Measurements from ENCODE around the gene METTL14.

METTL14 gene

DNA sequence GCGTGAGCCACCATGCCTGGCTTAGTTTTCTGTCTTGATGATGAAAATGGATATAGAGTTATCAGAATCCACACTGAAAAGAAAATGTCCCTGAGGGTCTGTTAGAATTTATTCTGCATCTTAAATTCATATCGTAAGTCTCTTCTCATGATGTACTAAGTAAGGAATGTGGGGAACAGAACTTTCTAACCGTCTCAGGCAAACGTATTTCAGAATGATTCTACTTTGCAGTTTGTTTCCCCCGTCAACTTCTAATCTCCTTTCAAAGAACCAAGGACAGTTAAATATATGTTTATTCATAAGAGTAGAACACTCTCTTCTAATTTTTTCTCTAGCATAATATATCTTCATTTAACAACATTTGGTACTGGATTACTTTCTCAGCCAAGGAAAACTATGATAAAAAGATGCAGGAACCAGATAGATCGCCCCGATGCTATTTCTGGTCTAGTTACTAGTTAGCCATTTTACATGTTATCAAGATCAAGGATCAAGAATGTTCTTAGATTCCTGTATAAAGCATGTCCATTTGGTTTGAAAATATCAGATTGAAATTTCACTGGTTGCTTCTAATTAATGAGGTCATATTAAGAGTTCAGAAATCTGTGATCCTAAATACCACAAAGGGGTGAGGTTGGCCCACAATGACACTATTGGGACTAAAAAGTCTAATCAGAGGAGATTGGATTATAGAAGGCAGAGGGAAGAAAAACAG is 49.5 kb downstream of the METTL14 start:
- DNase-seq (ENCODE audit: low read depth in 2 of 2, low spot score in 1 of 2) = no peak

DNA sequence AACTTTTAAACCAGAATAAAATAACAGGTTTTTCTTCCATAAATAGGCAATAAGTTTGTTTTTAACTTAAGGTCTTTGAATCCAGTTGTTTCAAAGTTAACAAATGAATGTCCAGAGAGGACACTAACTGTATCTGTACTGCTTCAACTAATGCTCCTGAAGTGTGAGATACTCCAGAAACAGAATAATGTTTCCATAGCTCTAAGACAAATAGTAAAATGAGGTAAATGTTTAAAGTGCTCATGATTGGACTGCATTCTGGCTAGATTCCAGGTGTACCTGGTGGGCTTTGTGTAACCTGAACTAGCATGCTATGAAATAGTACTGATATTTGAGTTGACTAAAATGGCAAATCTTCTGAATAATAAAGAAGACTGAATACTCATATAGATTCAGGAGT is 51.7 kb downstream of the METTL14 start:
- DNase-seq (ENCODE audit: low read depth in 2 of 2, low spot score in 1 of 2) = no peak

- DNase-seq (ENCODE audit: low read depth in 2 of 2, low spot score in 1 of 2) = no peak
Observed at GRCh38 chr4:118738090-118738489, 52.9 kb downstream of the METTL14 start.

- no peak for DNase-seq (ENCODE audit: low read depth in 2 of 2, low spot score in 1 of 2)
Observed at GRCh38 chr4:118739022-118739713, 54.0 kb downstream of the METTL14 start.

DNA sequence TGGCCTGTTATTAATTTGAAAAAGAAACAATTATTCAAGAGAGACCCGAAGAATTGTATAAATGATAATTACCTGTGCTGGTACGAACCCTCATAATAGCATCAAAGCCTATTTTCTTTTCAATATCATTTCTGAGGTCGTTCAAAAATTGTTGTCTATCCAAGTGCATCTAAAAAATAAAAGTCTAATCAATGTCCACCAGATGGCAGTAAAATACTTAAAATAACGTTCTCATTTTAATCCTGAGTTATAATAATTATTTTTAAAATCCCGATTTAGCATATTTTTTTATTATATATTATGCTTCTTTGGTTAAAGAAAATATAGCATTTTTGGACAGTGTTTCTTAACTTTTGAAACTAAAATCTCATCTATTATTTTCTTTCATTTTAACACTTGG is 55.7 kb downstream of the METTL14 start:
- no peak for DNase-seq (ENCODE audit: low read depth in 2 of 2, low spot score in 1 of 2)

DNA sequence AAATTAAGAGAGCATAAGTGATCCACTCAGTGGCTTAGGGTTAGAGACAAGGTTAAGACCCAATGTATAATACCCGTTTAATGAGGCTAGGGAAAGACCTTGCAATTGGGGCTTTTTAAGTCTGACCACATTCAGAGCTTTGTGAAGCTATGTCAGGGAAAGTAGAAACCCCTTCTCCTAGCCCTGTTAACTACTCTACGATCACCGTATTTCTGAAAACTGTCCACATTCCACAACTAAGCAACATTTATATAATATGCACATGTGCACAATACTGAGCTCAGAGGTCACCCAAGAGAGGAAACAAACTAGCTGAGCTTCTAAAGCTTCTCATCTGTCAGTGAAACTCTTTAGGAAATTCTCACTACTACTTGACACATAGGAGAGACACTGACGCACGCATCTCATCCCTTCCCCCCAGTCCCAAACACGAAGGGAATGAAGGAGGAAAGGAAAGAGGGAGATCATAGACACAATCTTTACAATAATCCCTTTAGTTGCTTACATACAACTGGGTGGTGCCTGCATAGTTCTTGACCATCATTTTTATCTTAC is 56.2 kb downstream of the METTL14 start:
- DNase-seq (ENCODE audit: low read depth in 2 of 2, low spot score in 1 of 2) = no peak

GRCh38 chr4:118742050-118742449 is 56.9 kb downstream of the METTL14 start:
- DNase-seq (ENCODE audit: low read depth in 2 of 2, low spot score in 1 of 2) = no peak

GRCh38 chr4:118743867-118744266 is 58.7 kb downstream of the METTL14 start:
- no peak for DNase-seq (ENCODE audit: low read depth in 2 of 2, low spot score in 1 of 2)

DNA sequence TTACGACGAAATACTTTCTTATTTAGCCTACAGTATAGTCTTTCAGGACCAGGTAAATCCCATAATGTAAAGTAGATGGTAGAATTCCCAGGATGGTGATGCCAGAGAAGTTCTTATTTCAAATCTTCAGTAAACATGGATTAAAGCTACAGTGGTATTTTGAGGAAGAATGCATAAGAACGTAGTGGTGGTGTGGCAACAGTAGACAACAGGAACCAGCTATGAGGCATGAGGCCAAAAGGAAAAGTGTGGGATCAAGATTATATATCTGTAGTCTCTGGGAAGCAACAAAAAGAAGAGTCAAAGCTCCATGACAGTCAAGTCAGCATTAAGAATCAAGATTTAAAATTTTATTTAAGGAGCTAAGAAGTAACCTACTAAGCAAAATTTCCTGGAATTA is 60.2 kb downstream of the METTL14 start:
- DNase-seq (ENCODE audit: low read depth in 2 of 2, low spot score in 1 of 2) = no peak

DNA sequence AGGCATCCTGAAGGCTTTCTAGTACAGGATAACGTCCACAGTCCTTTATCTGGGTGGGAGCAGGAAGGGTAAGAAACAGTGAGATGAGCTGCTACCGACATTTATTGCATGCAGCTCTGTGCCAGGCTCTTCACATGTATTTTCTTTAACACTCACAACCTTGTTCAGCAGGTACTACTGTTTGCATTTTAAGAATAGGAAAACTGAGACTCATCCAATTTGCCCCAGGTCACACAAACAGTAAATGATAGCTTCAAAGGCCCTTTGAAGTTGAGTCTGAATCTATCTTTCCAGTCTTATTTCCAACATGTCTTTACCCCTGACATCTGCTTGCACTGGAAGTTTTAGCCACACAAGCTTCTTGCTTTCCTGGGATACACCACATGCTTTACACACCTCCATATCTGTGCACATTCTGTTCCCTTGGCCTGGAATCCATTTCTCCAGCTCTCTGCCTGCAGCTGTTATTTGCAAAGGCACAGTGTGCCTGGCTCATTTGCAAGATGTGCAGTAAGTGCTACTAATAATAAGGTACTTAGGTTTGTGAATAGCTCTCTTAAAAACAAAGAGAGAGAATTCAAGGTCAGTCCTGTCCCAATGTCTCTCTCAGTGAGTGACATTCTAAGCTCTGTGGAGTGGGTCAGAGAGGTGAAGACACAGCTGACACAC is 61.2 kb downstream of the METTL14 start:
- DNase-seq (ENCODE audit: low read depth in 2 of 2, low spot score in 1 of 2) = no peak

DNA sequence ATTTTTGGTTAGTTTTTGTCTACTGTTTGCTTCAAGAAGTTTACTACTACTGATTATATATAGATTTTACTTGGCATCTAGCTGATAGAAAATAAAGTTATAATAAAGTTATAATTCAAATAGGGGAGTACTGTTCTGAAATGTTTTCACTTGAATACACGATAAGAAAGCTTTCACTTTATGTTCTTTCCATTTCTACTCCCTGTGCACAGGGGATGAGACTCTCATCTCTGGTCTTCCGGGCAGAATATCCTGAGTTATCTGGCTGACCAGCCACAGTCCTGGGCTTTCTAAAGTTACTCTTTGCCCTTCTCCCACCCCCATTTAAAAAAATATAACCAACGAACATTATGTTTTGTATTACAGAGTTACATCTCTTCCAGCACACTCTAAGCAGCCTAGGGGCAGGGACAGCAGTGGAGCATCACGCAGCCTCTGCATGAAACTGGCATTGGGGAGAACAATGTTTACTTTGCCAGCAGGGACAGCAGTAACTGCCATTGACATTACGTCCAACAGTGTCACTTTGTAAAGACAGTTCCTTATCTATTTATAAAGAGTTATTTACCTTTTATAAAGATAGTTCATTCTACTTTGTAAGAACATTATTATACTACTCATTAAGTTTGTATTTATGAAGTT is 64.3 kb downstream of the METTL14 start:
- DNase-seq (ENCODE audit: low read depth in 2 of 2, low spot score in 1 of 2) = no peak

DNA sequence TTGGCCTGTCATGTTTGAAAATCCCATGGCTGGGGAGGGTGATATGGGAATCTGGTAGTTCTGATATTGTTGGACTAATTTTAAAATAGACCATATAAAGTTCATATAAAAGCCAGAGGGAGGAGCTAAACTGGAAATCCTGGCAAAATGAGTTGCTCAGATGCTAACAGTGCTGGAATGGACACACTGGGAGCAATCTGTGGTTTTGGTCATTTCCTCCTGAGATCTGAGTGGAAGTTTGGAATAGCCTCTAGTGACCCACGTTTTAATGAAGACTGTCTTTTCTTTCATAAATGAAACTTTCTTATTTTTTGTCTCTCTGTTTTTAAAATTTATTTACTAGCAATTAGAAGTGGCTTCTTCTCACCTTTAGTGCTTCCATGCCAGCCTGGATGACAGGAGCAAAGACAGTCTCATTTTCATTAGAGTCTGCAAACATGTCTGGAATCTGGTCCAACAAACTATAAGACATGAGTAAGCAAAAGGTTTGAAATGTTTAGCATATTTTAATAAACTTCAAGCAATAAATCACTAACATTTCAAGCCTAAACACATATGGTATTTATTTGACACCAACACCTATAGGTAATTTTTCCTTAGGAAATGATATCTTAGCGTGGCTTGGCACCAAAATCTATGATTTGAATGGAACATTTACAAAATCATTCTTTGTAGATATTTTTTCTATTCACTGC is 66.6 kb downstream of the METTL14 start:
- DNase-seq (ENCODE audit: low read depth in 2 of 2, low spot score in 1 of 2) = no peak

DNA sequence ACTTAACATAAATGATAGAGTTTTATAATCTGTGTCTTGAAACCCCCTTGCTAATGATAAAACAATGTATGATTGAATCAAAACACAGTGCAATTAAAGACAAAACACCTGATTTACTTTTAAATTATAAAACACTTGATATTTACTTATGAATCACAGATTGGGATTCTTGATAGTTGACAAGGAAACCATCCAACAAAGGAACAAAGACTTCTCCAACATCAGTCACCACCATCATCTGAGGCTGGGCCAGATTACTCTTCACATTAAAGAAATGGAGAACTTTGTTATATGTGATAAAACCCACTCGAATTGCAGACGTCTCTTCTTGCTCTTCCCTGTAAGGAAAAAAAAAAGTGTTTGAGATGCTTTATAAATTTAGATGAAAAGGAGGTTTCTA is 67.4 kb downstream of the METTL14 start:
- no peak for DNase-seq (ENCODE audit: low read depth in 2 of 2, low spot score in 1 of 2)

DNA sequence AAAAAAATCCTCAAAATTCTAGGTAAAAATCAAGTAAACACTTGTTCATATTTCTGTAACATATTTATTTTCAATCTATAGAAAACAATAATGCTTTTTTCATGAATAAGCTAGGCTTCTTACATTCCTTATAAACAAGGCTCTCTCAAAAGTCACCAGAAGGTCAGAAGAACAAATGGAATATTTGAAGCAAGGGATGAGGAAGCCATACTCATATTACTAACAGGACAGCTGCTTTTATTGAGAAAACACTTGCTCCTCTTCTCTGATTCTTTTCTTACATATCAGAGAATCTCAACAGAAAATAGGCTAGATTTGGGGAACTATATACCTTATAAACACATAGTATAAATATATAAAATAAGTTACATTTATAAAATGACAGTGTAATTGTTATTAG is 67.9 kb downstream of the METTL14 start:
- no peak for DNase-seq (ENCODE audit: low read depth in 2 of 2, low spot score in 1 of 2)

DNA sequence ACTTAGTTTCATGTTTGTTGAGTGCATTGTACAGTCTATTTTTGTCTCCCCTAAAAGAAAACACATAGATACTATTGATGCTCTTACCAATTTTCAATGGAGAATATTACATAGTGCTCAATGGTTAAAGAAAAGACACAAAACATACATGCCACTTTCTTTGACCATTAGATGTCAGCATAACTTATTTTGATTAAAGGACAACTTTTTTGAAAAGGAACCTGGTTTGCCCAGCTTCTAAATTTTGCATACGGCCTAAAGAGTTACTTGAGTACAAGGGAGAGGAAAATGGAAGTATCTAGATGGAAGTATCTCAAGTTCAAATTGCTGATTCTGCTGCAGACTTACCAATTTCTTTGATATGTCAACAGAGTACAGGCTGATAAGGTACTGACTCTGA is 68.5 kb downstream of the METTL14 start:
- no peak for DNase-seq (ENCODE audit: low read depth in 2 of 2, low spot score in 1 of 2)

DNA sequence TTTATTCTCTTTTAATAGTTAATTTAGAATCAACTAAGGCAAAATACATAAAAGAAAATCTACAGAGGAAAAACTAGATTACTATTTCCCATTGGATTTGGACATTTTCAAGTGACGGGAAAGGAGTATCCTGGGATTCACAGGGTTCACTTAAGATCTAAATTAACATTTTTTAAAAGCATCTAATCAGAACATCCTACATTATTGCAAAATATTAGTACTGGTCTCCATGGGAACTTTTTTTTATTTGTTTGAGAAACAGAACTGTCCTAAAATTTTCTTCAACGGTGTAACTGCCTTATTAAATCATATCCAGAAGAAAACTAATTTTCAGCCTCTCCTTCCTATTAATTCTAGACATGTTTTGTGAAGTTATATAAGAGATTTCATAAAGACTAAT is 69.7 kb downstream of the METTL14 start:
- DNase-seq (ENCODE audit: low read depth in 2 of 2, low spot score in 1 of 2) = no peak

DNA sequence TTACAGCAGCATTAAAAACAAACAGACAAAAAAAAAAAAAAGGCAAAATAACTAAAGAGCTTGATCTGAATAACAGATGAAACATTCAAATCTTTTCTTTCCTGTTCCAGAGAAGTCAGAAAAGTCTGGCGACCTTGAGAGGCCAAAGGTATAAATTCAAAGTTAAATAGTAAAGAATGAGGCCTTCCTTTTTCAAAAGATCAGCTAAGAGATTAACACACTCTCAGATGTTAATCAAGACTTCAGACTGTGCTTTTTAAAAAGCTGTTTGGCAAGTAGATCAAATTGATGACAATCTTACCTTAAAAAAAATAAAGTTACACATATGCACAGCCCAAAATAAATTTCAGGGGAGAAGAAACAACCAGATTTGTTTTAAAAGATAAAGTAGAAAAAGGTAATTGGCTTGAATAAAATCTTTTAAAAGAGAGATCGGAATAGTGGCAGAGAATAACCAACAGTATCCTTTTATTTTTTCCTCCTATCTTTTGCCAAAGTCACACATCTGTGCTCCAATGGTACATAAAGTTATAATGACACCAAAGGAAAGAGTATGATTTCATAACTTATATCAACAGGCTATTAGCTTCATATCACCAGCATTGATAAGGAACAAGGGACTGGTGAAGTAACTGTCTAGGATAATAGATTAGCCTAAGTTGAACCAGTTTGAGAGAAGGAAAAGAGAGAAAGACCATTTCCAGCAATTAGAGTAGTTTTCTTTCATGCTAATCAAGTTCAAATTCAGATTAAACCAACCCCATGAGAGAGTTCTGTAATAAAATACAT is 70.4 kb downstream of the METTL14 start:
- no peak for DNase-seq (ENCODE audit: low read depth in 2 of 2, low spot score in 1 of 2)

- no peak for DNase-seq (ENCODE audit: low read depth in 2 of 2, low spot score in 1 of 2)
Observed at GRCh38 chr4:118756429-118756828, 71.2 kb downstream of the METTL14 start.

DNA sequence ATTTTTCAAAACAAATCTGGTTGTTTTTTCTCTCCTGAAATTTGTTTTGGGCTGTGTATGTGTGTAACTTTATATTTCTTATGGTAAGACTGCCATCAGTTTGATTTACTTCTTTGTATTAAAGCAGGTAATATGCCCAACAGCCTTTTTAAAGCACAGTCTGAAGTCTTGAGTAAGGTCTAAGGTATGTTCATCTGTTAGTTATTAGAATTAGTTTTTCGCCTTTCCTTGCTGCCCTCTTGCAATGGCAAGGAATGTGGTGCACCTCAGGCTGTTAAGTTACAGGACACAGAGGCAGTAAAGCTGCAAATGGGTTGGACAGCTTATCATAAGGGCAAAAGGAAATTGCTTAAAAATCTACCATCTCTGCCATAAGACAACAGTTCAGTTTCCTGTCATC is 71.8 kb downstream of the METTL14 start:
- DNase-seq (ENCODE audit: low read depth in 2 of 2, low spot score in 1 of 2) = no peak

GRCh38 chr4:118757761-118758251 is 72.6 kb downstream of the METTL14 start:
- DNase-seq (ENCODE audit: low read depth in 2 of 2, low spot score in 1 of 2) = no peak
